NT2/D1 (cell line): ENCODE results near the gene PKP2.
"Not testable (repeated sequence)": the region's sequence is repeated elsewhere in the genome, so short reads cannot be mapped to it uniquely, and the experiment has no call there.

Experiments
- DNase-seq: peaks from one replicate; pipeline ENCODE4 v3.0.0-alpha.2; 2011; ENCODE audit warnings: low read depth, low spot score
- H3K27me3 ChIP-seq: 2 replicates; pipeline ENCODE4 v1.6.0; 2011; ENCODE audit warnings: mild to moderate bottlenecking; ENCODE audit not compliant: insufficient read length, insufficient read depth
- H3K36me3 ChIP-seq: 2 replicates; pipeline ENCODE4 v1.6.1; 2011; ENCODE audit warnings: mild to moderate bottlenecking, low read length, mixed read lengths; ENCODE audit not compliant: insufficient read depth, insufficient read length
- H3K4me1 ChIP-seq: 2 replicates; pipeline ENCODE4 v1.5.1; 2011; ENCODE audit not compliant: insufficient read depth, insufficient read length
- H3K4me3 ChIP-seq: 2 replicates; pipeline ENCODE4 v1.5.1; 2011; ENCODE audit warnings: low read depth; ENCODE audit not compliant: insufficient read length
- H3K9ac ChIP-seq: 2 replicates; pipeline ENCODE4 v1.6.0; 2011; ENCODE audit warnings: low read depth; ENCODE audit not compliant: insufficient read length
- H3K9me3 ChIP-seq: 2 replicates; pipeline ENCODE4 v1.5.1; 2011; ENCODE audit warnings: mild to moderate bottlenecking, low read length; ENCODE audit not compliant: insufficient read depth
- SUZ12 ChIP-seq: IDR thresholded peaks from 2 replicates; pipeline ENCODE4 v1.6.1; 2011; ENCODE audit not compliant: insufficient read length, insufficient read depth; ENCODE audit errors: extremely low read depth
- YY1 ChIP-seq: IDR thresholded peaks from 2 replicates; pipeline ENCODE4 v1.6.1; 2011; ENCODE audit not compliant: insufficient read length, insufficient read depth
- ZNF274 ChIP-seq: IDR thresholded peaks from 2 replicates; pipeline ENCODE4 v1.6.1; 2011; ENCODE audit warnings: mild to moderate bottlenecking, low read depth, low read length

The PKP2 gene

DNA sequence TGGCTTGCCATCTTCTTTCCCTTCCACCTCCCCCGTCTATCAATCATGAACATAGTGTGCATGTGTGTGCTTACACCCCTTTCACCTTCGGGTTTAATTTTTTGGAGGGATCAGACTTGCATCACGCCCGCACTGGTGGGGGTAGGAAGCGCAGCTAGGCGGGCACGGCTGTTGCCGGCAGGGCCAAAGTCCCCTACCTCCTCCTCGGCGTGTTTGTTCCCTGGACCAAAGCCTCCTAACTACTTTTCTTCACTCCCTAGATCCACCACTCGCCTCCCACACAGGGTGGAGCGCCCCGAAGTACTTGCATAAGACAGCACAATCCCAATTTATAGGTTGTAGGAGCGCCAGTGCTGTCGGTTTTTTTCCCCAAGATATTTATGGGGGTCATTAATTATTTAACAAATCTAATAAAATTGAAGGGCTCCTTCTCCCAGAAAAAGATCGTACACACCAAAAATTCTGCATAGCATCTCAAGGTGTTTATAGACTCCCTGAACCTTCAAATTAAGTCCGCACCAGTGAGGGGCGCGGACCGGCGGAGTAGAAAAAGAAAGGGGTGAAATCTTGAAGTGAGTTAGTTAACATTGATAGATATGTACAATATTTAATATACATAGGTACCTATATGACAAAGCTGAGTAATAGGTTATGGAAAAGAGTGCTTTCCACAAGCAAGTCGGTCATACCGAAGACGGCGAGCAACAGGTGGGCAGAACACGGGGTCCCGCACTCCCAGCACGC, 717 bp downstream of the PKP2 start:
- peaks cover 6% of the 10 kb centered on the region for H3K36me3 ChIP-seq
- H3K9me3 ChIP-seq, result no peaks in the 10 kb centered on the region
- DNase-seq, result no peak
- H3K4me1 ChIP-seq, result peaks cover 5% of the 10 kb centered on the region
- H3K9ac ChIP-seq, result peak overlapping the region; percentile 71
- H3K27me3 ChIP-seq, result peaks cover 35% of the 10 kb centered on the region
- H3K4me3 ChIP-seq, result peak overlapping the region; percentile 67
- TF ChIP-seq SUZ12, result peak; percentile 42
- TF ChIP-seq ZNF274, result no peak

DNA sequence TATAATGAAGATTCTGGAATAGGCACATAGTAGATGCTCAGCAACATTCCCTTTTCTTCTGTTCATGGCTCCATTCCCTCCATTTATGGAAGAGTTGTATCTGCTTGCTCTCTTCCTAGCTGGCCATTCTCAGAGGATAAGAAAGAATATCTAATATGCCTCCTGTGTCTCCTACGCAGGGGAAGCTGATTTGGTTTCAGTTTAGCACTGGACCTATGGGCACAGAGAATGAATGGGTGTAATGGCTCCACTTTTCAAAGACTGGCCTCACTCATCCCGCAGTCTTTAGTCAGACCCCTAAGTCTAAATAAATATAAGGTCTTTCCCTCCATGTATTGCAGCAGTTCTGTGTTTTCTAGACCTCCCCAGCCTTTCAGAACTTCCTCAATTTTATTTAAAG, 2.0 kb downstream of the PKP2 start:
- TF ChIP-seq SUZ12, result no peak
- no peak overlapping the region for H3K9ac ChIP-seq
- no peak for DNase-seq
- H3K4me3 ChIP-seq, result no peak overlapping the region
- no peaks in the 10 kb centered on the region for H3K9me3 ChIP-seq
- H3K27me3 ChIP-seq, result peaks cover 35% of the 10 kb centered on the region
- peaks cover 6% of the 10 kb centered on the region for H3K36me3 ChIP-seq
- peaks cover 5% of the 10 kb centered on the region for H3K4me1 ChIP-seq

DNA sequence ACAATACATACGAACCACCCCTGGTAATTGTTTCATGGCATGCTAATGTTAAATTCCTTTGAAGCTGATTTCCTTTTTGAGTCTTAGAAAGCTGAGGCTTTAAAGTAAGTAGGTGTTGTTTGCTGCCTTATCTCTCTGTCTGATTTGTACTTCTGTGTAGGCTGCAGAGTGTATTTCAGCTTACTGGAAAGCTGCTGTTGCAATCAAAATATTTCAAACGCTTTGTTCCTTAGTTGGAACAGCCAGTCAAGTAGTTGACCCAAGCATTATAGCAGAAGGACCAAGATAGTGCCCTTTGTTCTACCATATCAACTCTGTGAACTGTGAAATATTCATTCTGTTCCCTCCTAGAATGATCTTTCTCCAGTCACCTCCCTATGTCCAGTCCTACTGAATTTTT, 3.1 kb downstream of the PKP2 start:
- TF ChIP-seq SUZ12 (no peak), YY1 (no peak), ZNF274 (no peak)
- DNase-seq, result no peak
- Histone ChIP-seq H3K36me3 (peaks cover 6% of the 10 kb centered on the region), H3K9me3 (no peaks in the 10 kb centered on the region), H3K27me3 (peaks cover 35% of the 10 kb centered on the region), H3K9ac (peak overlapping the region; percentile 34), H3K4me3 (no peak overlapping the region), H3K4me1 (peaks cover 5% of the 10 kb centered on the region)

DNA sequence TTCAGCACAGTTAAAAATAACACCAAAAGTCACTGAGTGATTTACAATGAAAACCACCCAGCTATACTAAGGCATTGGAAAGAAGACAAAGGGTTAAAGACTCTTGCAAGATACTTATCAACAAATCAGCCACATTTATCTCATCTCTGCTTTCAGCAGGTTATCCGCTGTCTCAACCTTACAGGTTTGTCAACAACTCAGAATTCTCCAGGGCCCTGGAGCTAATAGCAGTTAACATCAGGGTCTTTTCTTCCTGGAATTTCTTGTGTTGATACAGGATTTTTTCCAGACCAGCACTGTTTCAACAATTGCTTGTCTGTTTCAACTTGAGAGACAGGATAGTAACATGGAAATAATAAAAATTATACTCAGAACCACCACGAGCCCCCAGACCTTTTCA, 3.5 kb downstream of the PKP2 start:
- peaks cover 34% of the 10 kb centered on the region for H3K27me3 ChIP-seq
- H3K9me3 ChIP-seq, result no peaks in the 10 kb centered on the region
- no peak for DNase-seq
- no peak overlapping the region for H3K4me3 ChIP-seq
- peaks cover 5% of the 10 kb centered on the region for H3K4me1 ChIP-seq
- no peak overlapping the region for H3K9ac ChIP-seq
- TF ChIP-seq SUZ12, result no peak
- TF ChIP-seq ZNF274, result no peak
- TF ChIP-seq YY1, result no peak
- H3K36me3 ChIP-seq, result peaks cover 6% of the 10 kb centered on the region

- not testable (repeated sequence) for H3K36me3 ChIP-seq, H3K9me3 ChIP-seq, H3K4me1 ChIP-seq, H3K9ac ChIP-seq, DNase-seq, H3K4me3 ChIP-seq
- peaks cover 27% of the 10 kb centered on the region for H3K27me3 ChIP-seq
Measured at GRCh38 chr12:32892369-32892768, 4.2 kb downstream of the PKP2 start.

- peak; percentile 91 for DNase-seq
- H3K9ac ChIP-seq, result no peak overlapping the region
- H3K4me3 ChIP-seq, result no peak overlapping the region
- H3K36me3 ChIP-seq, result peaks cover 6% of the 10 kb centered on the region
- no peak for TF ChIP-seq SUZ12
- no peak for TF ChIP-seq ZNF274
- no peak for TF ChIP-seq YY1
- H3K4me1 ChIP-seq, result peaks cover 2% of the 10 kb centered on the region
- no peaks in the 10 kb centered on the region for H3K9me3 ChIP-seq
- peaks cover 23% of the 10 kb centered on the region for H3K27me3 ChIP-seq
Measured at GRCh38 chr12:32891956-32892355, 4.6 kb downstream of the PKP2 start.

DNA sequence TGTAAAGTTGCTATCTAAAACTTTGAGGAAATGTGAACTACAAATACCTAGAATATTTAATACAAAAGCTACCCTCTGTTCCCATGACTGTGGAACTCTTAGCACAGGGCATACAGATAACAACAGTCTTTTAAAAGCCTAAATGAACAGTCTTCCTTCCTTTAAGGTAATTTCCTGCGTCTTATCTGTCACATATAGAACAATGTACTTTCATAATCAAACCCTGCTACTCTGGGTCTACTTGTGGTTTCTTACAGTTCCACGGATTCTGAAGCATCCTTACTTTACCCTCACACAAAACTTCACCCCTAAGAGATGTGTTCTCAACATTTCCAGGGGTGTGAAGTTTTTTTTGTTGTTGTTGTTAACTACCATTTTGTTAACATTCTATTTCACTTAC, 5.1 kb downstream of the PKP2 start:
- Histone ChIP-seq H3K4me1 (peaks cover 2% of the 10 kb centered on the region), H3K36me3 (peaks cover 6% of the 10 kb centered on the region), H3K4me3 (no peak overlapping the region), H3K9ac (no peak overlapping the region), H3K27me3 (peaks cover 23% of the 10 kb centered on the region), H3K9me3 (no peaks in the 10 kb centered on the region)
- DNase-seq, result no peak
- no peak for TF ChIP-seq YY1
- no peak for TF ChIP-seq ZNF274
